ENCODE data around the gene TSPAN14. TPM values are rescaled to one million over a fixed set of nuclear protein-coding genes. Genes with fewer than 3 reads are reported as not detected.

Gene TSPAN14
- total and polyA plus RNA-seq, 2 experiments from 2014 or later = 17.9 to 40.7 TPM

- H3K27ac ChIP-seq (ENCODE audit: low read depth) = no peak overlapping the region
- no peak overlapping the region for H2AFZ ChIP-seq
- Mint-ChIP-seq H3K4me1 (peaks cover 40% of the 10 kb centered on the region), H3K27me3 (ENCODE audit: insufficient read depth, low read depth, poor library complexity) (peaks cover 10% of the 10 kb centered on the region), H3K4me3 (no peak overlapping the region), H3K36me3 (ENCODE audit: low read depth) (peaks cover 13% of the 10 kb centered on the region; the same call in 1 of the 3 replicates), H3K9me3 (no peaks in the 10 kb centered on the region; the same call in 2 of the 3 replicates), H3K27ac (no peak overlapping the region; the same call in 1 of the 2 replicates)
- H3F3A ChIP-seq (replicated peaks; ENCODE audit: low read depth) = no peaks in the 10 kb centered on the region
- H3K4me1 ChIP-seq (ENCODE audit: insufficient read depth) = peaks cover 6% of the 10 kb centered on the region; the same call in 1 of the 2 replicates
- no peaks in the 10 kb centered on the region for H3K9me2 ChIP-seq (ENCODE audit: insufficient read depth)
- H3K4me2 ChIP-seq = 0 out of 2 replicates have a peak overlapping the region, but pooled peaks have one; percentile 38
- peaks cover 13% of the 10 kb centered on the region for H4K20me1 ChIP-seq (replicated peaks; ENCODE audit: insufficient read depth)
- peak; percentile 47 for DNase-seq (ENCODE audit: low spot score)
- no peak for ATAC-seq
- peaks cover 55% of the 10 kb centered on the region for H3K79me2 ChIP-seq (replicated peaks; ENCODE audit: insufficient read depth)
- no peaks in the 10 kb centered on the region for H3K27me3 ChIP-seq (ENCODE audit: insufficient read depth)
- TF ChIP-seq CTCF (conservative IDR thresholded peaks at IDR 0.05; ENCODE audit: low read depth in 2 of 2) = 0 out of 4 replicates have a peak, but pooled peaks of 1 of the 2 experiments have one; percentile 2
- TF ChIP-seq ZNF331 (CRISPR knock-in tag; IDR thresholded peaks at IDR 0.05; ENCODE audit: low read depth) = no peak
- H3K36me3 ChIP-seq (ENCODE audit: insufficient read depth) = no peaks in the 10 kb centered on the region
- H3K4me3 ChIP-seq = no peak overlapping the region
Measured at GRCh38 chr10:80503584-80504157, 49.6 kb downstream of the TSPAN14 start.

DNA sequence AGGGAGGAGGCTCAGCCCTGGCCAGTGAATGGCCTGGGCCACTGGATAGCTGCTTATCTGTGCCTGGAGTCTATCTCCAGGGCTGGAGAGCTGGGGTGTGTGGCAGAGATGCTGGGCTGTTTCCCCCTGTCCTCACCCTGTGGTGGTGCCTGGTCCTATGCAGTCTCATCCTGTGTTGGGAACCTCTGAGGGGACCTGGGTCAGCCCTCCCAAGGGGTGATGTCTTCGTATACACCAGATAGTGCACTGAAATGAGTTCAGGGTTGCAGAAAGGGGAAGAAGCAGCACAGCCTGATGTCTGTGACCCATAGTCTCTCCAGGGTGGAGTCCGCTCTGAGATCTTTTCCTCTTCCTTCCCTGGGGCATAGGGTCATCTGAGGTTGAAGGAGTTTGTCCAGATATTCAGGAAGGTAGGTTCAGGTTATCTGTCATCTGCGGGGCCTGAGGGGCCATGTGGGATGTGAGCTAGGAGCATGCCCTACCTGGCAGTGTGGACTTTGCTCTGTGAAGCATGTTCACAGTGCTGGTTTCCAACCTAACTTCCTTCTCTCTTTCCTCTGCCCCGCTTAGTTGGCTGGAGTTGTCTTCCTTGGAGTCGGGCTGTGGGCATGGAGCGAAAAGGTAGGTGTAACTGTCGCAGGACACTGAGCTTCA lies 50.2 kb downstream of the TSPAN14 start:
- Histone ChIP-seq H2AFZ (no peak overlapping the region), H3K4me3 (no peak overlapping the region), H3K9me2 (ENCODE audit: insufficient read depth) (no peaks in the 10 kb centered on the region), H3K27me3 (ENCODE audit: insufficient read depth) (no peaks in the 10 kb centered on the region), H3K27ac (ENCODE audit: low read depth) (no peak overlapping the region), H3K36me3 (ENCODE audit: insufficient read depth) (no peaks in the 10 kb centered on the region), H3K4me2 (no peak overlapping the region), H4K20me1 (replicated peaks; ENCODE audit: insufficient read depth) (peaks cover 13% of the 10 kb centered on the region), H3K79me2 (replicated peaks; ENCODE audit: insufficient read depth) (peaks cover 48% of the 10 kb centered on the region), H3K4me1 (ENCODE audit: insufficient read depth) (peaks cover 6% of the 10 kb centered on the region; the same call in 1 of the 2 replicates), H3F3A (replicated peaks; ENCODE audit: low read depth) (no peaks in the 10 kb centered on the region)
- Mint-ChIP-seq H3K4me1 (peaks cover 40% of the 10 kb centered on the region), H3K27ac (no peak overlapping the region; the same call in 1 of the 2 replicates), H3K4me3 (no peak overlapping the region), H3K27me3 (ENCODE audit: insufficient read depth, low read depth, poor library complexity) (peaks cover 10% of the 10 kb centered on the region), H3K9me3 (no peaks in the 10 kb centered on the region; the same call in 2 of the 3 replicates), H3K36me3 (ENCODE audit: low read depth) (peaks cover 16% of the 10 kb centered on the region; the same call in 1 of the 3 replicates)
- DNase-seq (ENCODE audit: low spot score) (no peak), ATAC-seq (peak; percentile 81)
- TF ChIP-seq POLR2AphosphoS5 (IDR thresholded peaks at IDR 0.05; ENCODE audit: low read depth) (no peak), CTCF (conservative IDR thresholded peaks at IDR 0.05; ENCODE audit: low read depth in 2 of 2) (no peak), EZH2 (IDR thresholded peaks at IDR 0.05; ENCODE audit: low read depth, unreplicated experiment) (no peak), NANOG (IDR thresholded peaks at IDR 0.05; ENCODE audit: borderline replicate concordance) (no peak), REST (IDR thresholded peaks at IDR 0.05; ENCODE audit: unreplicated experiment) (no peak)

All from GM23338 (cell line).